SKM-1 treated with dmso at 0.1 percent for 144 hours (cell line): Measurements from ENCODE around the gene STAB2.
"Not testable (repeated sequence)": the region's sequence is repeated elsewhere in the genome, so short reads cannot be mapped to it uniquely, and the experiment has no call there.

Source experiments
- DNase-seq: peaks from one replicate; lab custom pipeline; 2025; ENCODE audit not compliant: unreplicated experiment; lab: John Stamatoyannopoulos, UW

STAB2 gene

DNA sequence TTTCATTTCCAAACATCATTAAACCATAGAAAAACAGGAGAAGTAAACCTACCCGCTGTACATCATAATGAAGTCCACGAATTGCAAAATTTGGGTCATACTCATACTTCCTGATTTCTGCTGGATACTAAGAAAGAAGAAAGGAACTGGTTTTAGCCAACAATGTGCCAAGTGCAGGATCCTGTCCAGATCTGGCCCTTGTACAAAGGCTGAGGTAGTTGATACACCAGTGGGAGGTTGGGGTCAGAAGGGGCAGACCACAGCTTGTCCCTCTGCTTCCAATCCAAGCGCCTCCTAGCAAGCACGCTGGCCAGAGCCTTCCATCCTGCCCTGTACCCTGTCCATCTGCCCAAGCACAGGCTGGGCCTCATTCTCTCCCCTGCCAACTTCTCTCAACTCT lies 219.7 kb downstream of the STAB2 start:
- DNase-seq = peak; percentile 70

DNA sequence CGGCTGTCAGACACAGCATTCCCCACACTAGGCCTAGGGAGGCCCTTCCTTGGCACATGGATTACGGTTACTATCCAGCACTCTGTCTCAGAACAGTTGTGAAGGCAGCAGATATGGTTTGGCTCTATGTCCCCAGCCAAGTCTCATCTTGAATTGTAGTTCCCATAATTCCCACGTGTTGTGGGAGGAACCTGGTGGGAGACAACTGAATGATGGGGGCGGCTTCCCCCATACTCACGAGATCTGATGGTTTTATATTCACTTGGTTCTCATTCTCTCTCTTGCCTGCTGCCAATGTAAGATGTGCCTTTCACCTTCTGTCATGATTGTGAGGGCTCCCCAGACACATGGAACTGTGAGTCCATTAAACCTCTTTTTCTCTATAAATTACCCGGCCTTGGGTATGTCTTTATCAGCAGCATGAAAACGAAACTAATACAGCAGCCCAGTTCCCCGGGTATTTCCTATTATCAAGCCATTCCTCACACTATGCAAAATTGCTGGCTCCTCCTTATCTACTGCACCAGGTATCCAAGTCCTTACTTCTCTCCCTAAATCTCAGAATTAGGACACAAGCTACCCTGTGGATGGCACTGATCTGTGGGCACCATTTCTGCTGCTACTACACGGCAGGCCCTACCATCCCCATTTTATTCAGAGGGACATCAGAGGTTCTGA lies 220.6 kb downstream of the STAB2 start:
- no peak for DNase-seq

DNA sequence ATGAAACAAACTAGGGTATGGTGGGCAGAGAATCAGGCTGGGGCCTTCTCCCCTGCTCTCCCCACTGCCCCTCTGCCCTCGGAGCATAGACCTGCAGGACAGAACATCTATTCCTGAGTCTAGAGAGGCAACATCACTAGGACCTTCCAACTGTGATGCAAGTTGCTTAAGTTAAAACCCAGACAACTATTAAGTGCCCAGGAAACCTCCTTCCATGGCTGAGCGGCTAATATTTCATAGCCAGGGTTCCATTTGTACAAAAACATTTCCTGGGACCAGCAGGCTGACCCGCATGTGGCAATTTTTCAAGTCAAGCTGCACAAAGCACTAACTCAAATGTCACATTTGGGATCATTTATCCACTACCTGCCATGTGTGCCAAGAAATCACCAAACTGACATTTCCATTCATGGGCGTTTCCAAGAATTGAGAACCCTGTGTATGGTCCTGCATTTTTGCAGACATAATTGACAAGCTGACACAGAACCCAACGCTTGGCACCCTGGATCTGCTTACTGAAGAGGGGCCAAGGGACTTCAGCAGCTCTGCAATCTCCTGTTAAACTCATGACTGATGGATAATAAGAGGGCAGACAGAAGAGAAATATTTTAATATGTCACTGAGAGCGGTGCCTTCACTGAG lies 221.3 kb downstream of the STAB2 start:
- no peak for DNase-seq

DNA sequence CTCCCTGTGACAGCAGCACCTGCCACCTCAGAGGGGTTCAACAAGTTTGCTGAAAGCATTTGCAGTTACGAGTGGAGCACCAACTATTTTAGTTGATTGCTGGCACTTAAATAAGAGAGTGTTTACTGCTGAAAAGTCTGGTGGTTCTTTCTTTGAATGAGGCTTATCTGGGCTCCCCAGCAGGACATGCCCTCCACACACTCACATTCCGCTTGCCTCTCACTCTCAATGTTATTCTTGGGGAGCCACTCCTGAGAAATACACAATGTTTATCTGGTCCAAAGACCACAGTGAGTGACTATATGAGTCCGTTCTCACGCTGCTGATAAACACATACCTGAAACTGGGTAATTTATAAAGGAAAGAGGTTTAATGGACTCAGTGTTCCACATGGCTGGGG lies 222.1 kb downstream of the STAB2 start:
- DNase-seq = no peak

DNA sequence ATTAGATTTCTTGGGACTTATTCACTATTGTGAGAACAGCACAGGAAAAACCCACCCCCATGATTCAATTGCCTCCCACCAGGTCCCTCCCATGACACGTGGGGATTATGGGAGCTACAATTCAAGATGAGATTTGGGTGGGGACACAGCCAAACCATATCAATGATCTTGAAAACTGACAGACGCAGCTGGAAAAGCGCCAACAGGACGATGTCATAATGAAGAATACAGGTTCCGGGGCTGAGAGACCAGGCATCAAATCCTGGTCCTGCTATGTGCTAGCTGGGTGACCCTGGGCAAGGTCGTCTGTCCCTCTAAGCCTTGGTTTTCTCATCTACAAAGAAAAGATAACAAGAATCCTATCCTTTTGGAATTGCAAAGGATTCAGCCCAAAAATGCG lies 222.6 kb downstream of the STAB2 start:
- not testable (repeated sequence) for DNase-seq

DNA sequence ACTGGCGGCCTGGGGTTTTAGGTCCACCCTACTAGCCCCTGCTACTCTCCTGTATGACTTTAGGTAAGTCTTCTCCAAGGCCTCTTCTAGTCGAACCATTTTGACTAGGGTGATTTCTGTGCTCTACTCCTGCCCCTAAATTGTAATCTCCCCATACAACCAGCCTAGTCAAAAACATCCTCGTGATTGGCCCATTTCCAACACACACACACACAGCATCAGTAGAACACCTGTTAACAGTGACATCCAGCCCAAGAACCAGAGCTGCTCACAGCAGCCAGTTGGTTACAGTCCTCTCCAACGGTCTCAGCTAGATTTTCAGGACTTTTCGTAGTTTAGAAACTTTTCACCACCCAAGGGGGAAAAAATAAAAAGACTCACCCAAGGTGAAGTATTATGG lies 223.0 kb downstream of the STAB2 start:
- no peak for DNase-seq

DNA sequence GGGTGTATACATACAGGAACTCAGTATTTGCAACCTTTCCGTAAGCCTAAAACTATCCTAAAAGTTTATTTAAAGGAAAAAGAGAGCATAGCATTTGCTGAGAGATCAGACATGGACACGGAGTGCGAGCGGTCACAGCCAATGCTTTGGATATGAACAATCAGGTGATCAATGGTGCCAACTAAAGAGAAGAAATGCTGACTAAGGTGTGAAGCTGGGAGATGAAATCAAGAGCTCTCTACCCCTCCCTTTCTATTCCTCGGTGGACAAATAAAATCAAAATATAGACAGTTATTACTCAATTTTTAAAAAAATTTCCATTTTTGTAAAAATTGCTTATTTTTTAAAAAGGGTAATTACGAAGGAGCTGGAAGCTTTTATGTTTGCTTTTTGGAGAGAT lies 224.7 kb downstream of the STAB2 start:
- DNase-seq = no peak

DNA sequence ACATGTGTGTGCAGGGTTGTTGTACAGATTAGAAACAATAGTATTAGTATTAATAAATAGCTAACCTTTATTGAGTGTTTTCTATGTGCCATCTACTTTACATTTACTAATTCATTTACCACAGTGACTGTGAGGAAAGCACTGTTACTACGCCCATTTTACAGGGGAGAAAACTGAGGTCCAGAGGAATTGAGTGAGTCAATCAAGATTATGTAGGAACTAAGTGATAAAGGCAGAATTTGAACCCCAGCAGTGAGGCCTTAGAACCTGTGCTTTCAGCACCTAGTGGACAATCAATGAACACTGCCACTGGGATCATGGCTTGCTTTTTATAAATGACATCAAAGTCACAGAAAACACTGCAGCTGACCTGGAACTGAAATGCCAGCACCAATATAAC lies 225.7 kb downstream of the STAB2 start:
- no peak for DNase-seq

DNA sequence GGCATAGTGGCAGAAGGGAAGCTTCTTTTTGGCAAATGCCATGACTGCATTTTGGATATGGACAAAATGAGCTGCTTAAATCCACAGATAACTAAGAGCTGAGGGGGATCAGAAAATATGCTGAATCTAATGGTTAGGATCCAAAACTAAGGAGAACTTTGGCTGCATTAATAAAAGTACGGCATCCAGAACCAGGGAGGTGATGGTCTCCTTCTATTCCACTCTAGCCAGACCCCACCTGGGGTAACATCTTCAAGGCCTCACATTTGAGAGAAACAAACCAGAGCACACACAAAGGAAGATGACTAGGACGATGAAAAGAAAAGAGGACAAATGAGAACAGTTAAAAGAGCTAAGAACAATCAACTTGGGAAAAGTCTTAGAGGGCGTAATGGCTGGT lies 226.4 kb downstream of the STAB2 start:
- DNase-seq = no peak

DNA sequence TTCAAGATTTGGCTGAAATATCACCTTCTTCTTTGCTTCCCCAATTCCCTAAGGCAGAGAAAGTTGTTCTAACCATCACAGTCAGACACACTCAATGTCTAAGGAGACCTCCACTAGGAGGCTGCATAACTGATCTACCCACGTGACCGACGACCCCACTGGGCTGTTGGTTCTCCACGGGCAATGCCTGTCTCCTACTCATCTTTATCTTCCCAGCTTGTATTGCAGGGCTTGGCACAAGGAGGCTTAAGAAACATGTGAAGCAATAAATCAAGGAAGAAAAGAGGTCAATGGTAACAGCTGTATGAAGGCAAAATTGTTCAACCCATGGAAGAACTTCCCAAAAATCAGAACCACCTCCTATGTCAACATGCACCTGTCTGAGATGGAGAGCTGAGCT lies 226.9 kb downstream of the STAB2 start:
- DNase-seq = no peak

DNA sequence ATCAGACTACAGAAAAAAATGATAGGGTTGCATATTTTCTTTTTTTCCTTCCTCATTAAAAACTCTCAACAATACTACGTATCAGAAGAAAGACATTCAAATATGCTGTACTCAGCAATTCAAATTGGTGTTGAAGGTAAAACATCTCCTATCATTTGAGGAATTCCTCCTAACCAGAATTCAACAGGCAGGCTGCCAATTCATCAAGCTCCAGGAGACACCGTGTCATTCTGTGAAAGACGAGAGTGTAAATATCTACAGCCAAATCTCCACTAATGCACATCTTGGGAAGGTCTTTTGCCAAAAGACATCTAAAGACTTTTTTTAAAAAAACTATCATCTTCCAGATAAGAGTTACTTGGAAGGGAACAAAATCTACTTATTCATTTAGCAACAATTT lies 227.4 kb downstream of the STAB2 start:
- no peak for DNase-seq
